ENCODE measurements around the gene C12orf57. TPM values are rescaled to one million over a fixed set of nuclear protein-coding genes. Genes with fewer than 3 reads are reported as not detected.
A peak's percentile ranks its signal among the peaks of the same experiment; 100 is the strongest.

Gene C12orf57
- total RNA-seq, 1 experiment from 2014 or later, result 127 TPM

- no peak for DNase-seq (ENCODE audit: extremely low read depth, low read depth)
Observed at GRCh38 chr12:6916426-6917200, 27.2 kb upstream of the C12orf57 start.

GRCh38 chr12:6917491-6918231 lies 26.2 kb upstream of the C12orf57 start:
- DNase-seq (ENCODE audit: extremely low read depth, low read depth), result no peak

DNA sequence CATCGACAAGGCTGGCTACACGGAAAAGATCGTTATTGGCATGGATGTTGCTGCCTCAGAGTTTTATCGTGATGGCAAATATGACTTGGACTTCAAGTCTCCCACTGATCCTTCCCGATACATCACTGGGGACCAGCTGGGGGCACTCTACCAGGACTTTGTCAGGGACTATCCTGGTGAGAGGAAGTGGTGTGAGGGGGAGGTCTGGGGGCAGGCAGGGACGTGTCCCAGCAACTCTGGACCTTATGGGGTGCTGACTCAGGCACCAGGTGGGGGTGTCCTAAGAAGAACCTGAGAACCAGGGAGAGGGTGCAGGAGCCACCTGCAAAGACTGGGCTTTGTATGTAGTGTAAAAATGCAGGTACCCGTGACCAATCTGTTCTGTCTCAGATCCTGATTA lies 24.2 kb upstream of the C12orf57 start:
- DNase-seq (ENCODE audit: extremely low read depth, low read depth), result no peak

GRCh38 chr12:6921539-6921938 lies 22.3 kb upstream of the C12orf57 start:
- DNase-seq (ENCODE audit: extremely low read depth, low read depth), result no peak

- DNase-seq (ENCODE audit: extremely low read depth, low read depth), result no peak
Observed at GRCh38 chr12:6921996-6922946, 21.6 kb upstream of the C12orf57 start.

GRCh38 chr12:6923003-6923732 lies 20.7 kb upstream of the C12orf57 start:
- DNase-seq (ENCODE audit: extremely low read depth, low read depth), result no peak

DNA sequence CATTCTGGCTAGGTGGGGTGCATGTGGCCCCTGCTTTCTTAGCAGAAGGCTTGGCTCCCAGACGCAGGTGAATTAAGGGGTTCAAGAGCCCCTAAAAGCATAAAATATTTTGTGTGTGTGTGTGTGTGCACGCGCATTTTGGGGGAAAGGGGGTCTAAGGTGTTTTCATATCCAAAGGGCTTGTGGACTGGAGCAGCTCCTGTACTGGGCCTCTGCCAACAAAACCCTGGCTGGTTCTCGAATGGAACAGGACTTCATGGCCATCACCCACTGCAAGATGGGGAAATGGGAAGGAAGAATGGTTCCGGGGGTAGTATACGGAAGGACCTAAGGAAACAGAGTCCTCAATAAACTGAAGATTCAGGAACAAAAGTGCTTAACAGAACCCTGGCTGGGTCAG lies 20.0 kb upstream of the C12orf57 start:
- no peak for DNase-seq (ENCODE audit: extremely low read depth, low read depth)

DNA sequence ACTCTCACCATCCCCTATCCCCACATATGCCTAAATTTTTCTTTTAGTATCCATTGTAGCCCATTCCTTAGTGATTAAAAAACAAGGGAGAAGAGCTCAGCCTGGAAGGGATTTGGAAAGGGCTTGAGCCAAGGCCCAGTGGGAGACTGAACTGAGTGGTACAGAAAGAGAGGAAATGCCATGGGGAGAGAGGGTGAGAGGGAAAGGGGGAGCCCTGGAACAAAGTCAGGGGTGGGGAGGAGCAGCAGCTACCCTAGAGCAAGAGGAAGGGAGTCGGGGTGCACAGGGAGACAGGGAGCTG lies 18.6 kb upstream of the C12orf57 start:
- no peak for DNase-seq (ENCODE audit: extremely low read depth, low read depth)

GRCh38 chr12:6925540-6926279 lies 18.1 kb upstream of the C12orf57 start:
- DNase-seq (ENCODE audit: extremely low read depth, low read depth), result peak; percentile 63

DNA sequence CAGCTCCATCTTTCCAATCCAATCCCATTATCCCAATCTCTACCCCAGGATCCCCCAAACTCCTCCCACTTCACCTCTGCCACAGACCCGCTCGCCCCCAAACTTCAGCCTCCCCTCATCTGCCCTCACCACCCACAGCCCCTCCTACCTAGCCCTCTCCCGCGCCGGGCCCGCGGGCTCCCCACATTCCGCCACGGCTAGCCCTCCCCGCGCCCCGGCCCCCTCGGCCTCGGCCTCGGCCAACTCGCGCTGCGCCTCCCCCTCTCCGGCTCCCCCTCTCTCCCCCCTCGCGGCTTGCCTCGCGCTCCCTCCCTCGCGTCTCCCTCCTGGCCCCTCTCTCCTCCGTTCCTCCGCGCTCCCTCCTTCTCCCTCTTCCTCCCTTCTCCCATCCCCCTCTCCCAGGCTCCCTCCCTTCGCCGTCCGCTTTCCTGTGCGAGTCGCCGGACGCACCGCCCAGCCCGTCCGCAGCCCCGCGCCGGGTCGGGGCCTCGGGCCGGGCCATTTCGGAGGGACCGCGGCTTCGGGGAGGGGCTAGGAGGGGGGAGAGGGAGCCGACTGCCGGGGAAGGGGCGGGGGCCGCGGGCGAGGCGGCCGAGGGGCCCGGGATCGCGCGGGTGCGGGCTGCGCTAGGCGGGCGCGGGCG lies 16.3 kb upstream of the C12orf57 start, which contains the start of gene ATN1:
TSS of gene ATN1 (plus strand) at position 581 of the 643 bp plus-strand sequence. CDS start 6,043 bp downstream, outside the sequence.
- DNase-seq (ENCODE audit: extremely low read depth, low read depth), result peak; percentile 43

DNA sequence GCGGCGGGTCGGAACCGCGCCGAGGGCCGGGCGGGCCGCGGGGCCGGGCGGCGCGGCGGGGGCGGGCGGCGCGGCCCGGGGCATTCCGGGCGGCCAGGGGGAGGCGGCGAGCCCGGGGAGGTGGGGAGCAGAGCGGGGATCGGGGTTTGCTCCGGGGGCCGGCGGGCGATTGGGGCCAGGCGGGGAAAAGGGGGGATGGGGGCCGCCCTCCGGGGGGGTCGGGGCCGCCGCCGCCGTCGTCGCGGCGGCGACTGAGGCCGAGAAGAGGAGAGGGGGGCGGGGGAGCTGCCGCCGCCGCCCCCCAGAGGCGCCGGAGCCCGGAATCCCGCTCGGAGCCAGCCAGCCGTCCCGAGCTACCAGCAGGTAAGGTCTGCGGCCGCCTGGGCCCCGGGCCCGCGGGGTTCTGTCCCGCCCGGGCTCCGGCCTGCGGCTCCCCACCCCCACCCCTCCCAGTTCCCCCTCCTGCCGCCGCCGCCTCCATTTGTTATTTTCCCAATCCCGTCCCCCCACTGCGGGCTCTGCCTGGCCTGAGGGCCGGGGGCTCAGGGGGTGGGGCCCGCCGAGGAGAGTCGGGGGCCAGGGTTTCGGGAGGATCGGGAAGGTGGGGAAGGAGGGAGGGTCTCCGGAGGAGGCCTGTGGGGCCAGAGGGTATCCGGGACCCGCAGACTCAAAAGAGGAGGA lies 15.7 kb upstream of the C12orf57 start:
- DNase-seq (ENCODE audit: extremely low read depth, low read depth), result no peak

GRCh38 chr12:6928703-6929407 lies 15.0 kb upstream of the C12orf57 start:
- DNase-seq (ENCODE audit: extremely low read depth, low read depth), result no peak

DNA sequence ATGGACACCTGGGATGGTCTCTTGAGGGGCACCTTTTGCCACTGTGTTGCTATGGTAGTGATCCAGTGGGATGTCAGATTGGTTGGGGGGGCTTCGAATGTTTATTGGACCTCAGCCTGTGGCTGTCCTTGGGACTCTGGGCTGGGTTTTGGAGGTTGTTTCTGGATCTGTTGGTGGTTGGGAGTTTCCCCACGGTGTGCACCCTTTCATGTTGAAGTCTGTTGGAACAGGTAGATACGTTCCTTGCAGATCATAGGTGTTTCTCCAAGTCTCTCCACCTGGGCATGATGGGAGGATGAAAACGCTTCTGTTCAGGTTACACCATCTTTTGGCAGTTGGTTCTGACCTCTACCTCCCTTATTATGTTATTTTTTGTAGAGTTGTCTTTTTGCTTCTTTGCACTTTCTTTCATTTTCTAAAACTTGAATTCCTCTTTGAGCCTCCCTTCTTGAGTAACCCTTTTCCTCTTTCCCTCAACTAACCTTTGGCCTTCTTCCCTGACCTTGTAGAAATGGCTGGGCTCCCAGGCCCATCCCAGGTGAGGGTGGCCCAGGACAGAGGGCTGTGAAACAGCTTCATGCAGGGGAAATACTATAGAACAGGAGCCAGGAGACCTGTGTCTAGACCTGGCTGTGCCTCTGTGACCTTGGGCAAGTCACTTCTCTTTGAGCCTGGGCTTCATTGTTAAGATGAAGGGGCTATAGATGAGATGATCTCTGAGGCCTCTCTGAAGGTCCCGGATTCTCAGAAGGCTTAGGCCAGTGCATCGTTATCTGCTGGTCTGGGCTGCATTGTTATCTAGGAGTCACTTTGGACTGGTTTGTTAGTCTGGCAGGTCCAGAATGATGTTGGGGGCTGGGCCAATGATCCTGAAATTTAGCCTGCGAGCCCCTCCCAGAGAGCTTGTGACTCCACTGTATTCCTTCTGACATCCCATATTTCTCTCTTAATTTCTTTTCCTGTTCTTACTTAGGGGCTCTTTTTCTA lies 14.1 kb upstream of the C12orf57 start:
- DNase-seq (ENCODE audit: extremely low read depth, low read depth), result no peak

DNA sequence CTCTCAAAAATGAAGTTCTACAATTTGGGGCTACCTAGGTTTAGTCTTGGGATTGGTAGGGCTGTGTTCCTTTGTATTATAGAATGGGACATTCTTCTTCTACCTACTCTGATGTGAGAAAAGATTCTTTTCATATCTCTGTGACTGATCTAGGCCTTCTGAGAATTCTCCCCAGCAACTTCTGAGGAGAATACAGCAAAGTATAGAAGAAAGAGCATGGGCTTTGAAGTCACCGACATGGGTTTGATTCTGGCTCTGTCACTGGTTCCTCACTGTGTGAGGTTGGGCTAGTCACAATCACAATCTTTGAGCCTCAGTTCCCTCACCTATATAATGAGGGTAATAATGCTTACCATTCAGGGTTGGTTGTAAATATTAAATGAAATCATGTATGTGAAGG lies 11.1 kb upstream of the C12orf57 start:
- no peak for DNase-seq (ENCODE audit: extremely low read depth, low read depth)

DNA sequence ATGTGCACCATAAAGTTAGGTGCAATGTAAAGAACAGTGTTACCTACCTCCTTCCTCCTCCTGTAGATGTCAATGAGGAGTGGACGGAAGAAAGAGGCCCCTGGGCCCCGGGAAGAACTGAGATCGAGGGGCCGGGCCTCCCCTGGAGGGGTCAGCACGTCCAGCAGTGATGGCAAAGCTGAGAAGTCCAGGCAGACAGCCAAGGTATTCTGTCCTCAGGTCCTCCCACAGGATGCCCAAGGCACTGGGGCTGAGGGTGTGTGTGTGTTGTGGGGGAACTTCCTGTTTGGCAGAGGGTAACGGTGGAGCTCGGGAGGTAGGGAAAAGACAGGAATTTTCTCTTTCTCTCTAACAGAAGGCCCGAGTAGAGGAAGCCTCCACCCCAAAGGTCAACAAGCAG lies 9.7 kb upstream of the C12orf57 start:
- no peak for DNase-seq (ENCODE audit: extremely low read depth, low read depth)

GRCh38 chr12:6935371-6936193 lies 8.2 kb upstream of the C12orf57 start:
- DNase-seq (ENCODE audit: extremely low read depth, low read depth), result no peak

Measured in NCI-H460 (cell line).